T-helper 22 cell (primary cell): ENCODE results near the gene NDUFA13.

Experiments used
- DNase-seq: peaks from one replicate; pipeline ENCODE4 v3.0.0-alpha.2; 2020; ENCODE audit warnings: low read depth

NDUFA13 gene

GRCh38 chr19:19548915-19549759, 33.1 kb downstream of the NDUFA13 start:
- DNase-seq, result no peak

GRCh38 chr19:19549804-19550464, 33.9 kb downstream of the NDUFA13 start:
- no peak for DNase-seq

- no peak for DNase-seq
Measured at GRCh38 chr19:19550485-19550929, 34.5 kb downstream of the NDUFA13 start.

GRCh38 chr19:19550972-19551852, 35.2 kb downstream of the NDUFA13 start:
- DNase-seq, result no peak

- DNase-seq, result no peak
Measured at GRCh38 chr19:19551853-19552192, 35.8 kb downstream of the NDUFA13 start.

- DNase-seq, result no peak
Measured at GRCh38 chr19:19552798-19553197, 36.8 kb downstream of the NDUFA13 start.

- DNase-seq, result no peak
Measured at GRCh38 chr19:19553670-19554069, 37.6 kb downstream of the NDUFA13 start.

- DNase-seq, result no peak
Measured at GRCh38 chr19:19554074-19555023, 38.3 kb downstream of the NDUFA13 start.

GRCh38 chr19:19558055-19558454, 42.0 kb downstream of the NDUFA13 start:
- DNase-seq, result no peak

GRCh38 chr19:19558636-19559035, 42.6 kb downstream of the NDUFA13 start:
- no peak for DNase-seq

- DNase-seq, result no peak
Measured at GRCh38 chr19:19559931-19560330, 43.9 kb downstream of the NDUFA13 start.

- no peak for DNase-seq
Measured at GRCh38 chr19:19561946-19562664, 46.1 kb downstream of the NDUFA13 start.

GRCh38 chr19:19562665-19563347, 46.8 kb downstream of the NDUFA13 start:
- DNase-seq, result no peak

- DNase-seq, result no peak
Measured at GRCh38 chr19:19563348-19563848, 47.4 kb downstream of the NDUFA13 start.

GRCh38 chr19:19566306-19566705, 50.3 kb downstream of the NDUFA13 start:
- no peak for DNase-seq

GRCh38 chr19:19567391-19567790, 51.4 kb downstream of the NDUFA13 start:
- DNase-seq, result no peak

GRCh38 chr19:19568802-19569756, 53.1 kb downstream of the NDUFA13 start:
- DNase-seq, result no peak

- DNase-seq, result no peak
Measured at GRCh38 chr19:19570571-19570970, 54.5 kb downstream of the NDUFA13 start.
